22Rv1 (cell line): Measurements from ENCODE around the gene FAM227B.

Source experiments
- ZFX ChIP-seq: fragments of 450-650 bp; IDR thresholded peaks from 2 replicates; pipeline ENCODE4 v1.6.1; 2017; ENCODE audit warnings: antibody characterized with exemption, borderline replicate concordance
- TF ChIP-seq, protein P1 (sequence below): fragments of 450-650 bp; IDR thresholded peaks from 2 replicates; pipeline ENCODE4 v1.5.1; 2017; ENCODE audit warnings: mild to moderate bottlenecking

DNA sequence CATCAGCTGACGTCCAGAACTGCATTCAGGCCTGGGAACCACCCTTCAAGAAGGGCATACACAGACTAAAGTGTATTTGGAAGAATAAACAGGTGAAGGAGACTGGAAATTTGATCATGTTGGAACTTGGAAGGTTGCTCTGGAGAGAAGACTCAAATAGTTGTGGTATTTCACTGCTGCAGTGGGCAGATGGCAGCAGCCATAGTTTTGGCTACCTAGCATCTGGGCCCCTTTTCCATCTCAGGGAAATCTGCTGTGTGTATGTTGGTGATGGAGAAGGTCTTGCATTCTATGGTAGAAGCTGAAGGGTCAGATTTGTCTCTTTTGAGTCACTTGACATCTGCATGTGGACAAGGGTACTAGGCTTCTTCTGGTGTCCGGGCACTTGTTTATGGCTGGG is 311.9 kb downstream of the FAM227B start:
- TF ChIP-seq, protein P1, sequence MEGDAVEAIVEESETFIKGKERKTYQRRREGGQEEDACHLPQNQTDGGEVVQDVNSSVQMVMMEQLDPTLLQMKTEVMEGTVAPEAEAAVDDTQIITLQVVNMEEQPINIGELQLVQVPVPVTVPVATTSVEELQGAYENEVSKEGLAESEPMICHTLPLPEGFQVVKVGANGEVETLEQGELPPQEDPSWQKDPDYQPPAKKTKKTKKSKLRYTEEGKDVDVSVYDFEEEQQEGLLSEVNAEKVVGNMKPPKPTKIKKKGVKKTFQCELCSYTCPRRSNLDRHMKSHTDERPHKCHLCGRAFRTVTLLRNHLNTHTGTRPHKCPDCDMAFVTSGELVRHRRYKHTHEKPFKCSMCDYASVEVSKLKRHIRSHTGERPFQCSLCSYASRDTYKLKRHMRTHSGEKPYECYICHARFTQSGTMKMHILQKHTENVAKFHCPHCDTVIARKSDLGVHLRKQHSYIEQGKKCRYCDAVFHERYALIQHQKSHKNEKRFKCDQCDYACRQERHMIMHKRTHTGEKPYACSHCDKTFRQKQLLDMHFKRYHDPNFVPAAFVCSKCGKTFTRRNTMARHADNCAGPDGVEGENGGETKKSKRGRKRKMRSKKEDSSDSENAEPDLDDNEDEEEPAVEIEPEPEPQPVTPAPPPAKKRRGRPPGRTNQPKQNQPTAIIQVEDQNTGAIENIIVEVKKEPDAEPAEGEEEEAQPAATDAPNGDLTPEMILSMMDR: no peak
- no peak for TF ChIP-seq ZFX
